Left lung (tissue), 10 donors: ENCODE results near the gene SIRPA. TPM values are rescaled to one million over a fixed set of nuclear protein-coding genes. Genes with fewer than 3 reads are reported as not detected.
"Not testable (repeated sequence)": the region's sequence is repeated elsewhere in the genome, so short reads cannot be mapped to it uniquely, and the experiment has no call there.

Experiments
- ATAC-seq: fragments of 200-7000 bp; cut with Tn5 transposase; one replicate; pipeline ENCODE4 v1.9.1; 2020; ENCODE audit warnings: moderate library complexity
- DNase-seq, 4 donors: peaks; one replicate each; pipeline ENCODE4 v3.0.0-alpha.2; 2013 to 2020
- H3K27ac ChIP-seq, 2 donors: fragments of 200-600 bp; sonication (generic) in 1 of 2; one replicate each; pipeline versions ENCODE4 v1.5.0 to v1.8.0; 2020 to 2021
- H3K27me3 ChIP-seq, 2 donors: fragments of 200-600 bp; sonication (generic) in 1 of 2; one replicate each; pipeline versions ENCODE4 v1.5.0 to v1.8.0; 2020 to 2021
- H3K36me3 ChIP-seq, 2 donors: fragments of 200-600 bp; sonication (generic) in 1 of 2; one replicate each; pipeline versions ENCODE4 v1.5.0 to v1.8.0; 2020 to 2021
- H3K4me1 ChIP-seq, 2 donors: fragments of 200-600 bp; one replicate each; pipeline ENCODE4 v1.8.0; 2021
- H3K4me3 ChIP-seq, 2 donors: fragments of 200-600 bp; sonication (generic) in 1 of 2; one replicate each; pipeline versions ENCODE4 v1.5.0 to v1.8.0; 2020 to 2021; ENCODE audit warnings: mild to moderate bottlenecking in 1 of 2
- H3K9me3 ChIP-seq, 2 donors: fragments of 200-600 bp; sonication (generic) in 1 of 2; one replicate each; pipeline versions ENCODE4 v1.5.0 to v1.8.0; 2020 to 2021
- intact Hi-C, 2 donors: fragments of 100-400 bp; cut with DNase I; formaldehyde crosslinking; loops; one replicate each; pipeline versions ENCODE4 v1.11.2 to v1.14.2; 2022
- polyA plus RNA-seq, 6 donors: library from polyadenylated mRNA; unstranded; fragments of 120-200 nt; gene quantifications; one replicate each; pipeline ENCODE4 v1.2.1, GENCODE V29; 2013; ENCODE audit not compliant: insufficient read length in 6 of 6
- total RNA-seq, 2 donors: library from RNA; stranded (reverse); fragmentation: NEBNext Ultra II Directional; extraction: Animal tissue kit (Norgen Biotek cat#: 25700); gene quantifications; one replicate each; pipeline ENCODE4 v1.2.1, GENCODE V29; 2021
- TF ChIP-seq, protein P1 (sequence below), 2 donors: fragments of 200-600 bp; sonication (generic) in 1 of 2; IDR thresholded peaks; one replicate each; pipeline versions ENCODE4 v1.5.0 to v1.8.0; 2021; ENCODE audit warnings: antibody characterized with exemption in 2 of 2
- donor health status: DM: no; HTN: yes; CAD: no.
- donor health status: DM: no; HTN: no; CAD: no.

SIRPA gene
- total and polyA plus RNA-seq, 8 donors = 9.8 to 102 (median 12.4) TPM

DNA sequence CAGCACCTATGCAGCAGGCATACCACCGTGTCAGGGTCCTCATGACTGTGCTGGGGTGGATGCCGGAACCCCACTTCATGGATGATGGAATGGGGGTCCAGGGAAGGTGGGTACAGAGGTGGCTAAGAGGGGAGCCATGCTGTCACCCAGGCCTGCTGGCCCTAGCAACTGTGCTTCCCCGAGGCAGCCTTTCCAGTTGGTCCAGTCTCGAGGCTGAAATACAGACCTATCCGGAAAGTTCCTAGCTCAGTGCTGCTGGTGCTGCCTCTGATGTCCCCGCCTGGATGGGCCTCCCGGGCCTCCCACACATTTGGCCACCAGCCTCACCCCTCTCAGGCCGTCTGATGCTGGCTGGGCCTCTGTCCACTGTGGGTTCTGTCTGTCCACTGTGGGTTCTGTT lies 17.4 kb downstream of the SIRPA start:
- Histone ChIP-seq H3K27ac (no peak overlapping the region), H3K9me3 (no peaks in the 10 kb centered on the region), H3K4me3 (no peak overlapping the region), H3K4me1 (peaks cover 0 to 4% of the 10 kb centered on the region in 2 donors), H3K27me3 (peaks cover 0 to 22% of the 10 kb centered on the region in 2 donors), H3K36me3 (peaks cover 0 to 54% of the 10 kb centered on the region in 2 donors)
- no peak for DNase-seq
- TF ChIP-seq, protein P1, sequence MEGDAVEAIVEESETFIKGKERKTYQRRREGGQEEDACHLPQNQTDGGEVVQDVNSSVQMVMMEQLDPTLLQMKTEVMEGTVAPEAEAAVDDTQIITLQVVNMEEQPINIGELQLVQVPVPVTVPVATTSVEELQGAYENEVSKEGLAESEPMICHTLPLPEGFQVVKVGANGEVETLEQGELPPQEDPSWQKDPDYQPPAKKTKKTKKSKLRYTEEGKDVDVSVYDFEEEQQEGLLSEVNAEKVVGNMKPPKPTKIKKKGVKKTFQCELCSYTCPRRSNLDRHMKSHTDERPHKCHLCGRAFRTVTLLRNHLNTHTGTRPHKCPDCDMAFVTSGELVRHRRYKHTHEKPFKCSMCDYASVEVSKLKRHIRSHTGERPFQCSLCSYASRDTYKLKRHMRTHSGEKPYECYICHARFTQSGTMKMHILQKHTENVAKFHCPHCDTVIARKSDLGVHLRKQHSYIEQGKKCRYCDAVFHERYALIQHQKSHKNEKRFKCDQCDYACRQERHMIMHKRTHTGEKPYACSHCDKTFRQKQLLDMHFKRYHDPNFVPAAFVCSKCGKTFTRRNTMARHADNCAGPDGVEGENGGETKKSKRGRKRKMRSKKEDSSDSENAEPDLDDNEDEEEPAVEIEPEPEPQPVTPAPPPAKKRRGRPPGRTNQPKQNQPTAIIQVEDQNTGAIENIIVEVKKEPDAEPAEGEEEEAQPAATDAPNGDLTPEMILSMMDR (IDR thresholded peaks at IDR 0.05) = no peak
- ATAC-seq = no peak
- intact Hi-C loops = no loop called here

DNA sequence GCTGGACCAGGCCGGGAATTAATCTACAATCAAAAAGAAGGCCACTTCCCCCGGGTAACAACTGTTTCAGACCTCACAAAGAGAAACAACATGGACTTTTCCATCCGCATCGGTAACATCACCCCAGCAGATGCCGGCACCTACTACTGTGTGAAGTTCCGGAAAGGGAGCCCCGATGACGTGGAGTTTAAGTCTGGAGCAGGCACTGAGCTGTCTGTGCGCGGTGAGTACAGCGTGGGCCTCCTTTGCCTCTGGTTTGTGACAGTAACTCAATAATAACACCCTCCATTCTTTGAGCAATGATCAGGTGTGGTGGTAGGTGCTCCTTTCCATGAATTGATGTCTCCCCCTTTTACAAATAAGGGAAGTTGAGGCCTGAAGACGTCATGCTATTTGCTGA lies 20.0 kb downstream of the SIRPA start:
- H3K4me3 ChIP-seq, H3K4me1 ChIP-seq, H3K27me3 ChIP-seq, DNase-seq, intact Hi-C loops, ATAC-seq, H3K27ac ChIP-seq, H3K9me3 ChIP-seq: not testable (repeated sequence)
- peaks cover 0 to 70% of the 10 kb centered on the region in 2 donors for H3K36me3 ChIP-seq

DNA sequence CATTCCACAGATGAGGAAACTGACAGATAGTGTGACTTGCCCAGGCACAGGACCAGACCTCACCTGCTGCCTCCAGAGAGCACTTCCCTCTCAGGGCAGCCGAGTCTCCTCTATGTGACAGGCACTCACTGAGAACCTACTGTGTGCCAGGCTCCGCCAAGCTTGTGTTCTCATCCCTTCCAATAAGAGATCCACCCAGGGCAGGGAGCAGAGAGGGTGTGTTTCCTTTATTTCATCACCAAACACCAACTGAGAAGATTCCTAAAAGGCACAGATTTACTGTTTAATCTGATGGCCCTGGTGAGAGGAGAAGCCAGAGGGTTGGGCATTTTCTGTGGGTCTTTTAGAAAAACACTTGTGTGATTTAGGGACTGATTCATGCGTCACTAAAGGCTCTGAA lies 20.5 kb downstream of the SIRPA start:
- Histone ChIP-seq H3K9me3 (no peaks in the 10 kb centered on the region), H3K27ac (no peak overlapping the region), H3K4me3 (no peak overlapping the region), H3K27me3 (no peaks in the 10 kb centered on the region), H3K36me3 (peaks cover 0 to 74% of the 10 kb centered on the region in 2 donors), H3K4me1 (peaks cover 0 to 9% of the 10 kb centered on the region in 2 donors)
- intact Hi-C loops = no loop called here
- DNase-seq = no peak
- TF ChIP-seq, protein P1 (IDR thresholded peaks at IDR 0.05) = no peak
- no peak for ATAC-seq

DNA sequence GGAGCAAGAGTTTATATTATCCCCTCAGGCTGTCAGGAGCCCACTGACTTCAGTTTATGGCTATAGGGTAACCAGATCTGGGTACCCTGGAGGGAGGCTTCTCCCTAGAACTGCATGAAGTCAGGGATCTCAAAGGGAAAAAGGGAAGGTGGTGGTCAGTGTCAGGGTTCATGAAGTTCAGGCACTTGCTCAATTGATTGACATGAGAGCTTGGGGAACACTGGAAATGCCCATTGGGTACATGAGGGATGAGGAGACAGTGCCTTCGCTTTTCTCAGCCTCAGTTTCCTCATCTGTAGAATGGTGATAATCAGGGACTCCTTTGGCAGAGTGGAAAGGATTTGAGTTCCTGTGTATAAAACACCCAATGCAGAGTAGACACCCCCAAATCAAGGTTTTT lies 22.6 kb downstream of the SIRPA start:
- H3K27me3 ChIP-seq = no peaks in the 10 kb centered on the region
- H3K27ac ChIP-seq = no peak overlapping the region
- peaks cover 0 to 10% of the 10 kb centered on the region in 2 donors for H3K4me1 ChIP-seq
- ATAC-seq (no peak), DNase-seq (no peak)
- H3K4me3 ChIP-seq = no peak overlapping the region
- intact Hi-C loops = no loop called here
- no peaks in the 10 kb centered on the region for H3K9me3 ChIP-seq
- TF ChIP-seq, protein P1 (IDR thresholded peaks at IDR 0.05) = no peak
- peaks cover 0 to 76% of the 10 kb centered on the region in 2 donors for H3K36me3 ChIP-seq

DNA sequence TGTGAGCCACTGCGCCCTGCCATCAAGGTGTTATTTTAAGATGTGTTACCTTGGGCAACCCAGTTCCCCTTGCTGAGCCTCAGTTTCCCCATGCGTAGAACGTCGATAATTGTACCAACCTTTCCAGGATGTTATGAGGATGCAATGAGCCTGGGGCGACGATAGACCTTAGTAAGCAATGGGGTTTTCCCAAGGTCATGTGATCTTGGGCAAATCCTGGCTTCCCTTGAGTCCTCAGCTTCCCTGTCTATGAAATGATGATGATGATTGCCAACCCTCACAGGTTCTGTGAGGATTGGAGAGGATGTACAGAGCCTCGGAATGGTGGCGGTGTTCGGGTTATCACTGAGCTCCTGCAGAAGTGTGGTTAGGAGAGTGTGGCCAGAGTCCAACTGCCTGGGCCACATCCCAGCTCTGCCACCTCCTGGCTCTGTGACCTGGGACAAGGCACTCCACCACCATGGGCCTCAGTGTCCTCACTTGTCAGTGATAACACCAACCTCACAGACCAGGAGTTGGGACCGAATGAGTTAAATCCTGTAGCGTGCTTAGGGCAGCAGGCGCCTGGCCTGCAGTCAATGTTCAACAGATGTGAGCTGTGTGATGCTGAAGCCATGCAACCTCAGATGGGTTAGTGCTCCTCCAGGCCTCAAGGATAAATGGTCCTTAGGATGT lies 23.4 kb downstream of the SIRPA start:
- ATAC-seq = no peak
- no peaks in the 10 kb centered on the region for H3K27me3 ChIP-seq

More for the DNA sequence above, 23.4 kb downstream of the SIRPA start:
- peaks cover 0 to 78% of the 10 kb centered on the region in 2 donors for H3K36me3 ChIP-seq
- H3K27ac ChIP-seq = no peak overlapping the region
- H3K4me3 ChIP-seq = no peak overlapping the region
- H3K9me3 ChIP-seq = no peaks in the 10 kb centered on the region
- intact Hi-C loops = no loop called here
- TF ChIP-seq, protein P1 (IDR thresholded peaks at IDR 0.05) = no peak
- no peak for DNase-seq
- peaks cover 0 to 10% of the 10 kb centered on the region in 2 donors for H3K4me1 ChIP-seq
